Muscle of back (tissue), 11 donors: ENCODE data around the gene AHCTF1. TPM values are rescaled to one million over a fixed set of nuclear protein-coding genes. Genes with fewer than 3 reads are reported as not detected.

ENCODE experiments used
- DNase-seq, 3 donors: peaks; one replicate each; pipeline versions ENCODE4 v3.0.0 to v3.0.0-alpha.2; 2013
- polyA plus RNA-seq, 10 donors: library from polyadenylated mRNA; unstranded; fragments of 120-200 nt; gene quantifications; one replicate each; pipeline ENCODE4 v1.2.1, GENCODE V29; 2013; ENCODE audit not compliant: insufficient read length in 10 of 10

Gene AHCTF1
- polyA plus RNA-seq, 10 donors: 23.2 to 36.4 (median 29.6) TPM

GRCh38 chr1:246798606-246799496, 132.9 kb downstream of the AHCTF1 start:
- no peak for DNase-seq

- DNase-seq: no peak
Measured at GRCh38 chr1:246798107-246798506, 133.6 kb downstream of the AHCTF1 start.

GRCh38 chr1:246797597-246797996, 134.2 kb downstream of the AHCTF1 start:
- no peak for DNase-seq

GRCh38 chr1:246797157-246797556, 134.6 kb downstream of the AHCTF1 start:
- DNase-seq: no peak

GRCh38 chr1:246795906-246796694, 135.6 kb downstream of the AHCTF1 start:
- no peak for DNase-seq

- no peak for DNase-seq
Measured at GRCh38 chr1:246794828-246795671, 136.7 kb downstream of the AHCTF1 start.

- no peak for DNase-seq
Measured at GRCh38 chr1:246794048-246794827, 137.5 kb downstream of the AHCTF1 start.

- DNase-seq: no peak
Measured at GRCh38 chr1:246793356-246793896, 138.3 kb downstream of the AHCTF1 start.

- no peak for DNase-seq
Measured at GRCh38 chr1:246792603-246793002, 139.1 kb downstream of the AHCTF1 start.

- no peak for DNase-seq
Measured at GRCh38 chr1:246791303-246791918, 140.3 kb downstream of the AHCTF1 start.

- DNase-seq: no peak
Measured at GRCh38 chr1:246790833-246791232, 140.9 kb downstream of the AHCTF1 start.

- no peak for DNase-seq
Measured at GRCh38 chr1:246790364-246790763, 141.4 kb downstream of the AHCTF1 start.

GRCh38 chr1:246789454-246790339, 142.1 kb downstream of the AHCTF1 start:
- no peak for DNase-seq

Other genes starting within 250 kb of the AHCTF1 start
- 10 to 100 TPM; 33.0 to 40.2 (median 35.3) TPM for gene SCCPDH, start 207.5 kb downstream of the AHCTF1 start, polyA plus RNA-seq
- gene ZNF695, start 76.1 kb upstream of the AHCTF1 start, polyA plus RNA-seq: 1 to 10 TPM in 6 of 10 donors, under 1 TPM in 4; 0.94 to 3.0 (median 1.1) TPM
- gene ZNF670, start 146.9 kb upstream of the AHCTF1 start, polyA plus RNA-seq: 1 to 10 TPM; 2.3 to 3.5 (median 2.9) TPM
- gene ZNF669, start 172.4 kb upstream of the AHCTF1 start, polyA plus RNA-seq: 1 to 10 TPM; 4.8 to 9.3 (median 6.5) TPM
- gene ZNF124, start 240.1 kb upstream of the AHCTF1 start, polyA plus RNA-seq: 1 to 10 TPM; 3.4 to 9.0 (median 6.3) TPM